NCI-H69 (cell line): ENCODE results near the gene BCL11A.
A peak's percentile ranks its signal among the peaks of the same experiment; 100 is the strongest.

Experiments used
- DNase-seq: peaks from one replicate; lab custom pipeline; 2025; lab: John Stamatoyannopoulos, UW

Gene BCL11A

GRCh38 chr2:60461421-60462108, 91.9 kb downstream of the BCL11A start:
- DNase-seq, result no peak

GRCh38 chr2:60460577-60461420, 92.7 kb downstream of the BCL11A start:
- DNase-seq, result no peak

- DNase-seq, result no peak
Observed at GRCh38 chr2:60459851-60460250, 93.6 kb downstream of the BCL11A start.

DNA sequence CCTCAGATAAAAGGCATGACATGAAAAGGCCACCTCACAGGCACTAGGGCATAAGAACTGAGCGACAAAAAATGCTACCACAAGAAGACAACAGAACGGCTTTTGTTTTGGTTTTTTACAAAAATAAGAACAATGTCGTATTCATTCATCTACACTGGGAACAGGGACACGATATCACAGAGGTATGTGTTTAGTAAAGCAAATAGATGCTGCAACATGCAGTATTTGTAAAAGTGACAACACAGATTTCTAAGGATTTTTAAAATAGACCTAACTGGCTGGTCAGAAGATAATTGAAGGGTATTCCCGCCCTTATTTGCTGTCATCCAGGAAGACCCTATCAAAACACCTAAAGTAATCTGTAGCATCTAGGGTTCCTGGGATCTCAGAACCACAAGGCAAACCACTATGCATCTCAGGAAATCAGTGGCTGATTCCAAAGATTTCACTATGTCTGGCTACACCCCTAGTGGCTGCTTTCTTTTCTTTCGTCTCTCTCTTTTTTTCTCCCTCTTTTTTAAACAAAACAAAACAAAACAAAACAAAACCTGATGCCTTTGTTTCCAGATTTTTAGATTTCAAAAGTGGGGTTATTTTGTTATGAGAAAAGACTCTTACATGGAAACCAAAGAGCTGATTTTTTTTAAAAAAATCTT, 97.2 kb downstream of the BCL11A start:
- no peak for DNase-seq

GRCh38 chr2:60453872-60454271, 99.6 kb downstream of the BCL11A start:
- no peak for DNase-seq

DNA sequence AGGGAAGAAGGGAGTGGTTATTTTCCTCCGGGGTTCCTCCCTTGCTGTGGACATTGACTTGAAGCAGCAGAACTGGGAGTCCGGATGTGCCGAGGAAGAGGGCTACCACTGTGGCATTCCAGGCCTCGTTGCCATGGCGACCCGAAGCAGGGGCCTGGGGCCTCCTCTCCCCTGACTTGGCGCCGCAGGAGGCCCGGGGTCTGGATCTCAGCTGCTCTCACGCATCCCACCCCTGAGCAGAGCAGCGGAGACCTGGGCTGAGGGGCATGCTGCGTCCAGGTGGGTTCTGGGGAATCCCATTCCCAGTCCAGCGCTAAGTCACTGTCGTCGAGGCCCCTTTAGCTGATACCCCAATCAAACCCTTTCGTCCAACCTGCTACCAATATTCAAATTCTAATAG, 100.2 kb downstream of the BCL11A start:
- DNase-seq, result no peak

DNA sequence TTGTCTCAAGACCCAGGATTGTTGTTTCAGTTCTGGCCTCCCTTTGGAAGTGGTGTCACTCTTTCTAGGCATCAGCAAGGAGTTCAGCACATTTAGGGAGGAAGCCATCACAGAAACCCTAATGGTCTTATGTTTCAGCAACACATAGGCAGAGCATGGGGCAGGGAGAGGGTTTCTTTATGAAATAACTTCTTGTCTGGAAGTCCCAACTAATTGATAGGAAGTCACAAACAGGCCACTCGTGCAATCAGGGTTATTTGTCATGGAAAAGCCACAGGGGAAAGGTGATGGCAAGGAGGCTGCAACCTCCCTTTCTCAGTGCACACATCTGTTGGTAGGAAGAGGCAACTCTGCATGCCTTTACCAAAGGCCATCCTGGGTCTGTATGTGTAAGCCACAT, 103.0 kb downstream of the BCL11A start:
- DNase-seq, result no peak

- DNase-seq, result no peak
Observed at GRCh38 chr2:60447943-60448342, 105.5 kb downstream of the BCL11A start.

DNA sequence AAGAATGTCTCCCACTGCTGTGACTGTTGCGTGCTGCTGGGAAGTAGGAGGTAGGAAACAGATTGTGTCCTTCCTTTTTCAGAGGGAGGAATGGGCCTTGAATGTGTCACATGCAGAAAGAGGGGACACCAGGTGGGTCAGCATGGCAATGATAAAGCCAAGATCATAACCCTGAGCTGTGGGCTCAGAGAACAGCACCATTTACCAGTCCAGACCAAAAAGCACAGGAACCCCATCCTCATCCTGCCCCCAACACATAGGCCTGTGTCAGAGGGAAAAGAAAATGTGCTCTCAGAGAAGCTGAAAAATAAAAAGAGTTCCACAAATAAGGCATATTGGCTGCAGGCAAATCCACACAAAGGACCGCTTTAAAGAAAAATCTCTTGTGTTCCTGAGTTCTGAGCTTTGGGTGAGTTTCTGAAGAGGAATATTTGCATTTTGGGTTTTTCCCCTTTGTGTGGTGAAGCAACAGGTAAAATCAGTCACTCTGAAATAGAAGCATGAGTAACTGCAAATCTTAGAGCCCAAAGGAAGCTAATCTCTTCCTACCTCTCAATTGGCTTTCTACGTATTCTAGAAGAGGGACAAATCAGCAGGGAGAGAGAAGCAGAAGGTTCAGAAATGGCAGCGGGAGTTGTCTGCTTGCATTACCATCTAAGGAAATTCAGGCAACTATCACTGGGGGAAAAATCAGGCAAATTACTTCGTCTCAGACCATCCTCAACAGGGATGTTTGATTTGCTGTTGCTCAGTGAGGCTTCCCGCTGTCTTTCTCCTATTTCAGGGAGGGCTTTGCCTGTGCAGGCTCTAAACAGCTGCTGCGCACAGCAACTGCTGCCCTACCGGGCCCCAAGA, 106.8 kb downstream of the BCL11A start:
- peak; percentile 22 for DNase-seq

GRCh38 chr2:60445684-60446179, 107.7 kb downstream of the BCL11A start:
- peak; percentile 37 for DNase-seq

GRCh38 chr2:60442608-60443007, 110.8 kb downstream of the BCL11A start:
- DNase-seq, result no peak

- no peak for DNase-seq
Observed at GRCh38 chr2:60441800-60442199, 111.7 kb downstream of the BCL11A start.

- DNase-seq, result no peak
Observed at GRCh38 chr2:60440767-60441163, 112.7 kb downstream of the BCL11A start.

- no peak for DNase-seq
Observed at GRCh38 chr2:60440079-60440766, 113.2 kb downstream of the BCL11A start.

DNA sequence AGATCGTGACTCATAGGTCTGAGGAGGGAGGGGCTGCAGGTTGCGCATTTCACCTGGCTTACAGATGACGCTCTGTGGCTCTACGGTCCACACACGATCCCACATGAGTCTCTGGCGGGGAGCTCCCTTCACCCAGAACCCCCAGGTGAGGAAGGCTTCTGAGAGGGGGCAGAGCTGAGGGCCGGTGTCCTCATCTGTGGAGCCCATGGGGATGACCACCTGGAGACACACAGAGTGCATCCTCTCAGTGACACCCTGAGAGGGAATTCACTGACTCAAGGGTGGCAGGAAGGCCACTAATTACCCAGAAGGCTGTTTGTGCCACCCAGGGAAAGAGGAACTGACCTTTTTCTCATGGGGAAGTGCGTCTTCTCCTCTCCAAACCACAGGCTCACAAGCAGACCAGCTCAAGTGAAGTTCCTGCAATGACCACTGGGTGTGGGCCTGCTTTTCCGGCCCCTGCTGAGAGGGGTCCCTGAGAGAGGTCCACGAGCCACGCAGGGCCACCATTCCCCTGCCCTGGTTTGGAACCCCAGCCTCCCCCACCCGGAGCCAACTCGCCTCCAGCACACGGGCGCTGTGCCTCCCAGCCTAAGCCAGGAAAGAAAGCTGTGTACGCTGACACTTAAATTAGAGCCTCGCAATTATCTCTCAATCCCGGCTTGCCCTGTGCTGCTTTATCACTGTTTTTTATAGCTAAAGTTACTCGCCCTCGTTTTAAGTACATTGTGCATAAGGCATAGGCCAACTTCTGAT, 114.1 kb downstream of the BCL11A start:
- peak; percentile 50 for DNase-seq

- DNase-seq, result no peak
Observed at GRCh38 chr2:60438653-60439052, 114.8 kb downstream of the BCL11A start.

DNA sequence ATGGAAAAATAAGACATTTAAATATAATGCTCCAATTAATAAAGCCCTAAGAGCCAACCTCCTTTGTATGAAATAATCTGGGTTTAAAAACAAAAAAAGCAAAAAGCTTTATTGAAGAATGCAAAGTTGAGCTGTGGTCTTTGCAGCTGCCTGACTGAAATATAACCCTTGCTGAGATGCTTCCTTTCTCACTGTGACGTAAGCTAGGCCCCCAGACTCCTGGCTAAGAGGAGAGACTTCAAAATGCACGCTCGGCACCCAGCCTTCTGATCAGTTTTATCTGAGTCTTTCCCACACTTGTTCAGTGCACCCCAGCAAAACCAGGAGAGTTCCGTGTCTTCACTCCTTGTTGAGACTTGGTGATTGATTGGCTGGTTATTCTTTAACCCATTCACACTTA, 115.3 kb downstream of the BCL11A start:
- no peak for DNase-seq

DNA sequence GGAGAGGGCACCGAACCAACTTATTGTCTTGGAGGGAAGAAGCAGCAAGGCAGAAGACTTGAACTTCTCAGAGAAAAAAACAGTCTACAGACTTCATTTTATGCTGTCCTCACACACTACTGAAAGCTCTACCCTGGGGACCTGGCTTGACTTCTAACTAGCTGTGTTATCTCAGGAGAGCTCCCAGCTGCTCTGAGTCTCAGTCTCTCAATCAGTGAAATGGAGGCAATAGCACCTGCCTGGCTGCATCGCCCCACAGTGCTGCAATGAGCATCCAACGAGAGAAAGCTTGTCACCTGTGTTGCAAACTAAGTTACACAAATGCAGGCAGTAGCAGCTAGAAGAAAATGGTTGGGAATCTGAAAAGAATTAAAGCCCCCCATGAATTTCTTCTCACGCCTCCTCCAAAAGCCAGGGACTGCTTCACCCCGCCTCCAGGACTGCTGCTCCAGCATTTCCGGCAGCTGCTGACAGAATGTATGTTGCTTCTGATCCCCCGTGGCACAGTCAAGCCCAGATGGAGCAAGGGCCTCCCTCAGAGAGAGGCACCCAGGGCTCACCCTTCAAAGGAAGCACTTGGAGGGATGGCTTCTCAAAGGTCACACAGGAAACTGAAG, 116.3 kb downstream of the BCL11A start:
- DNase-seq, result no peak

DNA sequence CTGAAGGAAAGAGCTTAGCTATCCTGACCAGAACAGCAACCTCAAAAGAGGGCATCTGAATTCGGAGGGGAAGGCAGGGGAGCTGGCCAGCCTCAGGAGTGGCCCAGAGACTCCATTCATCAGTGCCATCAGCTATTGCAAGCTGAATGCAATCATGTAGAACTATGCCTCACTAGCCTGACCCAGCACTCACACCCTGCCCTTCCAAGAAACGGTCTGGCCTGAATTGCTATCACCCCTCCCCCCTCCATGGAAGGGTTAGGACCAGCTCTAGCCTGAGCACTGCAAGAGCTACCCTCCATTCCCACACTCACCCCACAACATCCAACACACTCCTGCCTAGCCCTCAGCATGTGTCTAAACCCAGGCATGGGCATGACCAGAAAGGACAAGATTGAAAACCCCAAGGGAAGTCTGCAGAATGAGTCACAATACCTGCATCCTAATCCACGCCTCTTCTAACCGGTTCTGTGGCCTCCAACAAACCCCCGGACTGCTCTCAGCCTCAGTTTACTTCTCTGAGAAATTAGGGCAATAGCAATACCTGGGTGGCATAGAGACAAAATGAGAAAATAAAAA, 120.3 kb downstream of the BCL11A start:
- DNase-seq, result no peak
